ENCODE measurements around the gene PDF.

PDF gene

DNA sequence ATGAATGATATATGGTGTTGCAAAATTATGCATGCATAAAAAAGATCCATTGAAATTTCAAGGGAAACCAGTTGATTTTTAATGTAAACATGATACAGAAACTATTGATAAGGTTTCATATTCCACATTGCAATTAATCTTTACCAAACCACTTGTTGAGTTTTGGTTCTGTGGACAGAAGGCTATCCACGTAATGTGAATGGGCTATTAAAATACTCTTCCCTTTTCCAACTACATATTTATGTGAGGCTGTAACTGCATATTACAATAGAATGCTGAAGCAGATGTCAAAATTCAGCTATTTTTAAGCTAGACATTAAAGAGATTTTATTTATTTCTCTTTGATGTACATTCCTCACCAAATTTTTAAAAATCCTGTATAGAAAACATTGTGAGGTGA lies 53.0 kb downstream of the PDF start:
- peak; percentile 68 to 73 for DNase-seq (ENCODE audit: low read depth in 2 of 2)

Measured in fibroblast of skin of left biceps (primary cell).